Naive thymus-derived CD8-positive, alpha-beta T cell (primary cell): ENCODE results near the gene TTC31. TPM values are rescaled to one million over a fixed set of nuclear protein-coding genes. Genes with fewer than 3 reads are reported as not detected.
"Not testable (repeated sequence)": the region's sequence is repeated elsewhere in the genome, so short reads cannot be mapped to it uniquely, and the experiment has no call there.

ENCODE experiments used
- ATAC-seq, 2 donors: fragments of 150-1000 bp; cut with Tn5 transposase in 1 of 2; sonication (Bioruptor Pico), chemical (Tn5 transposase) in 1 of 2; 1 replicate in 1 of 2; 2 replicates in 1 of 2; pipeline ENCODE4 v1.10.0; 2021; ENCODE audit warnings: mild to moderate bottlenecking in 2 of 2, moderate library complexity in 2 of 2
- POLR2A ChIA-PET: fragments of 350-600 bp; sonication (Branson Sonifier 250); formaldehyde crosslinking; loops from one replicate; lab custom pipeline; 2021; ENCODE audit warnings: antibody characterized with exemption; lab: Charles Lee
- DNase-seq, 10 donors: peaks; one replicate each; pipeline versions ENCODE4 v3.0.0 to v3.0.0-alpha.2; 2020 to 2022
- H3K27ac Mint-ChIP-seq, 10 donors: one replicate each; pipeline ENCODE4 v1.8.0; 2020 to 2022; ENCODE audit warnings: mild to moderate bottlenecking in 10 of 10, mixed read lengths in 10 of 10, moderate library complexity in 4 of 10, inconsistent platforms in 1 of 10
- H3K27me3 Mint-ChIP-seq, 5 donors: one replicate each; pipeline ENCODE4 v1.8.0; 2021 to 2022; ENCODE audit warnings: mixed read lengths in 5 of 5
- H3K36me3 Mint-ChIP-seq, 3 donors: one replicate each; pipeline ENCODE4 v1.8.0; 2020 to 2022; ENCODE audit warnings: mixed read lengths in 3 of 3, mild to moderate bottlenecking in 2 of 3, inconsistent platforms in 1 of 3
- H3K4me1 Mint-ChIP-seq, 4 donors: one replicate each; pipeline ENCODE4 v1.8.0; 2021 to 2022; ENCODE audit warnings: mixed read lengths in 4 of 4
- H3K4me3 Mint-ChIP-seq, 10 donors: one replicate each; pipeline ENCODE4 v1.8.0; 2020 to 2022; ENCODE audit warnings: mild to moderate bottlenecking in 10 of 10, mixed read lengths in 10 of 10, moderate library complexity in 6 of 10, inconsistent platforms in 1 of 10
- H3K9me3 Mint-ChIP-seq, 9 donors: one replicate each; pipeline ENCODE4 v1.8.0; 2020 to 2022; ENCODE audit warnings: mixed read lengths in 9 of 9, mild to moderate bottlenecking in 3 of 9, inconsistent platforms in 1 of 9, moderate library complexity in 1 of 9
- polyA plus RNA-seq, 3 donors: library from polyadenylated mRNA; unstranded; fragments of 300-500 nt; fragmentation: Illumina TruSeq; gene quantifications; one replicate each; pipeline ENCODE4 v1.2.3, GENCODE V29; 2021
- total RNA-seq, 8 experiments: library from RNA in 2 of 8; stranded (reverse) in 2 of 8; gene quantifications; one replicate each; pipeline ENCODE4 v1.2.3 and lab custom pipeline; 2021 to 2026

TTC31 gene
- total and polyA plus RNA-seq, 5 experiments from 2014 or later, result 18.9 to 52.1 (median 21.1) TPM

DNA sequence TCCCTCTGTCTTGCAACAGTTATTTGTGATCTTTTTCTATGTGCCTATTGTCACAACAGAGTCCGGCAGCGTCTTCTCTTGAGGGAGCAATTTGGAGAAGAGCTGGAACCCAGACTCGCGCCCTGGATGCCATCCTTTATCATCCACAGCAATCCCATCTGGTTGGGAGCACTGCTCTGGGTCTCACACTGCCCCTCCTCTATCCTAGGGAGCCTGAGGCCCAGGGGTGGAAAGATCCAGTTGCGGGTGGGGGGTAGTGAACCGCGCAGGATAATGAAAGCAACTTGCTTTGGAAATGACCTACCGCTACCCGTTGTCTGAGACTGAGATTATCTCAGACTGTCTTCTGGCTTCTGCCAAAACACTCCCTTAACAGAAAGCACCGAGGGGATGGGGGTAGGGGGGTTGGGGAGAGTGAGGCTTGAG is 23.9 kb upstream of the TTC31 start:
- Mint-ChIP-seq H3K27ac (peak overlapping the region; percentile 93 to 100 (median 100)), H3K36me3 (peaks cover 0 to 20% (median 0%) of the 10 kb centered on the region in 3 donors), H3K27me3 (peaks cover 0 to 2% (median 0%) of the 10 kb centered on the region in 5 donors), H3K4me3 (peak overlapping the region; percentile 91 to 100 (median 98)), H3K9me3 (no peaks in the 10 kb centered on the region), H3K4me1 (peaks cover 42 to 74% (median 63%) of the 10 kb centered on the region in 4 donors)
- ATAC-seq, result no peak
- DNase-seq, result no peak
- POLR2A ChIA-PET, result interaction anchor here (0.5 to 9.8 kb wide), 24 partner anchors 9 to 1226 kb away, joined by 3 to 172 read pairs (median 4); partner anchors contain the start of genes AUP1, C2orf81, CCDC142 and DQX1

DNA sequence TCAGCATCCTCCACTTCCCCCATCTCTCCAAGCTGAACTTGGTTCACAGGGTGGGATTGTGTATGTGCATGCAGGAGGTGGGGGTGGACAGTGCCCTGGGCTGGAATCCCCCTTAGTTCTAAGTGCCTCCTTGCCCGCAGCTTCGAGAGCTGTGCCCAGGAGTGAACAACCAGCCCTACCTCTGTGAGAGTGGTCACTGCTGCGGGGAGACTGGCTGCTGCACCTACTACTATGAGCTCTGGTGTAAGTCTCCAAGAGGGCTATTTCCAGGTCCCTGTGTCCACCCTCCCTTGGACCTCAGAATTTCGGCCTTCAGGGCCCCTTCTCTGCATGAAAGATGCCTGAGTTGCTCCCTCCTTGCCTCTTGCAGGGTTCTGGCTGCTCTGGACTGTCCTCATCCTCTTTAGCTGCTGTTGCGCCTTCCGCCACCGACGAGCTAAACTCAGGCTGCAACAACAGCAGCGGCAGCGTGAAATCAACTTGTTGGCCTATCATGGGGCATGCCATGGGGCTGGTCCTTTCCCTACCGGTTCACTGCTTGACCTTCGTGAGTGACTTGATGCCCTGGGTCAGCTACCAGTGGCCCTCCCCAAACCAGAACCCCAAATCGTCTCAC is 23.3 kb upstream of the TTC31 start:
- POLR2A ChIA-PET, result interaction anchor here (0.6 to 9.8 kb wide), 7 partner anchors 9 to 1079 kb away, joined by 3 to 172 read pairs (median 45); partner anchors contain the start of genes AUP1, C2orf81, CCDC142 and HTRA2
- H3K9me3 Mint-ChIP-seq, DNase-seq, H3K27me3 Mint-ChIP-seq, ATAC-seq: not testable (repeated sequence)
- peak overlapping the region; percentile 90 to 100 (median 100) for H3K27ac Mint-ChIP-seq
- H3K36me3 Mint-ChIP-seq, result peaks cover 0 to 20% (median 0%) of the 10 kb centered on the region in 3 donors
- H3K4me3 Mint-ChIP-seq, result peak overlapping the region; percentile 91 to 100 (median 98)
- peaks cover 38 to 71% (median 64%) of the 10 kb centered on the region in 4 donors for H3K4me1 Mint-ChIP-seq

DNA sequence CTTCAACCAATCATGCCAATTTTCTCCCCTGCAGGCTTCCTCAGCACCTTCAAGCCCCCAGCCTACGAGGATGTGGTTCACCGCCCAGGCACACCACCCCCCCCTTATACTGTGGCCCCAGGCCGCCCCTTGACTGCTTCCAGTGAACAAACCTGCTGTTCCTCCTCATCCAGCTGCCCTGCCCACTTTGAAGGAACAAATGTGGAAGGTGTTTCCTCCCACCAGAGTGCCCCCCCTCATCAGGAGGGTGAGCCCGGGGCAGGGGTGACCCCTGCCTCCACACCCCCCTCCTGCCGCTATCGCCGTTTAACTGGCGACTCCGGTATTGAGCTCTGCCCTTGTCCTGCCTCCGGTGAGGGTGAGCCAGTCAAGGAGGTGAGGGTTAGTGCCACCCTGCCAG is 22.7 kb upstream of the TTC31 start:
- peaks cover 32 to 66% (median 59%) of the 10 kb centered on the region in 4 donors for H3K4me1 Mint-ChIP-seq
- H3K27me3 Mint-ChIP-seq, ATAC-seq, H3K9me3 Mint-ChIP-seq, DNase-seq: not testable (repeated sequence)
- H3K27ac Mint-ChIP-seq, result peak overlapping the region in 6 of 10 donors; percentile 22 to 74 (median 62)
- peaks cover 0 to 18% (median 0%) of the 10 kb centered on the region in 3 donors for H3K36me3 Mint-ChIP-seq
- POLR2A ChIA-PET, result interaction anchor here (1.3 to 9.8 kb wide), 4 partner anchors 8 to 71 kb away, joined by 3 to 172 read pairs (median 58); partner anchors contain the start of genes AUP1, HTRA2 and MRPL53
- H3K4me3 Mint-ChIP-seq, result peak overlapping the region; percentile 22 to 100 (median 96)

DNA sequence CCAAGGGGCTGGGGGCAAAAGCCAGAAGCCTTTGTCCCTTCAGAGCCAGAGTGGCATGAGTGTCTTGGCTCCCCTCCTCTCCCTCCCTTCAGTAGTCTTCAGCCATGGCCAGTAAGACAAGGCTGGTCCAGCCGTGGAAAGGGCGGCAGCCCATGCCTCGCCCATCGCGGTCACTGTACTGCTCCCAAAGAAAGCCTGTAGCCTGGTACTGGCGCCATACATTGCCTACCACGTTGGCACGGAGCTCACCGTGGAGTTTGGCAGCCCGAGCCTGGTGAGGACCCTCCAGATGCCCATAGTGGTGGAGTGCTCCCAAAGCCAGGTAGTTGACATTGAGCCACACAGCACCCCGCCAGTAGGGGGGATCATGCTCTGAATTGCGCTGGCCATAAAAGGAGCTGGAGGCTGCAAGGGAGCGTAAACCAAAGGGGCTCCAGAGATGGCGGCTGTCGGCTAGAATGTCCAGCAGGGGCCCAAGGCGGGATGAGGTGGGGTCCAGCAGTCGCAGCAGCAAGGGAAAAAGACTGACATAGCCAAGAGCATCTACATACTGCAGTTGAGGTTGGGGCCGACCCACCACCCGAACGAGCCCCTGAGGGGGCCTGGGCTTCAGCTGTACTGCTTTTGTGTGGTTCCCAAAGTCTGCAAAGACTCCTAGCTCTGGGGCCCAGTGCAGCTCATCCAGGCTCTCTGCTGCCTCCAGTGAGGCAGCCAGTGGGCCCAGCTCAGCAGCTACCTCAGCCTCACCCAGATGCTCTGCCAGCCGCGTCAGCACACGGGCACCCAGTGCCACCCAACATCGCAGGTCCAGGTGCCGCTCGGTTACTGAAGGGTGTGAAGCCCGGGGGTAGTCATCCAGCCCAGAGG is 21.5 kb upstream of the TTC31 start:
- peak overlapping the region in 3 of 10 donors; percentile 22 to 56 (median 32) for H3K27ac Mint-ChIP-seq
- H3K4me3 Mint-ChIP-seq, result peak overlapping the region in 3 of 10 donors; percentile 24 to 66 (median 58)
- peaks cover 0 to 10% (median 0%) of the 10 kb centered on the region in 3 donors for H3K36me3 Mint-ChIP-seq
- H3K4me1 Mint-ChIP-seq, result peaks cover 25 to 63% (median 56%) of the 10 kb centered on the region in 4 donors
- POLR2A ChIA-PET, result interaction anchor here (1.3 to 9.8 kb wide), 2 partner anchors 12 to 21 kb away, joined by 3 to 172 read pairs; partner anchors contain the start of gene MRPL53
- DNase-seq (no peak), ATAC-seq (no peak)
- H3K27me3 Mint-ChIP-seq, result peaks cover 0 to 2% (median 0%) of the 10 kb centered on the region in 5 donors
- no peaks in the 10 kb centered on the region for H3K9me3 Mint-ChIP-seq

DNA sequence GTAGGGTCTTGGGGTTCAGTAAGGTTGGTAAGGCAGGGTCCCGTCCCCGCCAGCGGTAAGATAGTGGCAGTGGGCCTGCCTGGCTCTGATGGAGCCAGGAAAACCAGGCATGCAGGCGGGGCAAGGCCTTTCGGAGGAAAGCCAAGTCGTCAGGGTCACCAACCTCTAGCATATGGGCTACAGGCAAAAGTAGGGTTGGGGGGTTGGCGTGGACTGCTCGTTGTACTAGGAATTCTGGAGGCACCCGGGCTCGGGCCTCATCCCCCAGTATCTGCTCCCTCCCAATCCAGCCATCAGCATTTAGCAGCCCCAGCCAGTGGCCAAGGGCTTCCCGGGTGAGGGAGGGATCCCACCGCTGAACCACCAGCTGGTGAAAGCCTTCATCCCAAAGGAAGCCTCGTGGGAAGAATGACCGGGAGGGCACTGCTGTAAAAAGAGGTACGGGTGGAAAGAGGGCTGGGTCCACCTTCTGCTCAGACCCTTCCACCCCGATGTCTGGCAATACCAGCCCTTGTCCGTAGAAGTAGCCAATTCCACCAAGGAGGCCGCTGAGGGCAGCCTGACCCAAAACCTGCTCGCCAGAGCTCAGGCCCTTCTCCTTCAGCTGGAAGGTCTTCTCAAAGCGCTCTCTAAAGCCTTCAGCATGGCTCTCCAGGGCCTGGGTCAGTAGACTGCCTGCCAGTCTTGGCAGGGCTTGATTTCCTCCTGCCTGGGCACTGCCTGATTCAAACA is 20.7 kb upstream of the TTC31 start:
- ATAC-seq (no peak), DNase-seq (no peak)
- Mint-ChIP-seq H3K9me3 (no peaks in the 10 kb centered on the region), H3K27me3 (peaks cover 0 to 2% (median 0%) of the 10 kb centered on the region in 5 donors), H3K36me3 (peaks cover 0 to 10% (median 0%) of the 10 kb centered on the region in 3 donors), H3K27ac (peak overlapping the region in 2 of 10 donors; percentile 34 to 77), H3K4me3 (peak overlapping the region in 3 of 10 donors; percentile 10 to 58 (median 51)), H3K4me1 (peaks cover 17 to 55% (median 48%) of the 10 kb centered on the region in 4 donors)
- POLR2A ChIA-PET, result interaction anchor here (9.8 kb wide), 1 partner anchor 11 kb away, joined by 172 read pairs; the partner anchor contains the start of gene MRPL53

DNA sequence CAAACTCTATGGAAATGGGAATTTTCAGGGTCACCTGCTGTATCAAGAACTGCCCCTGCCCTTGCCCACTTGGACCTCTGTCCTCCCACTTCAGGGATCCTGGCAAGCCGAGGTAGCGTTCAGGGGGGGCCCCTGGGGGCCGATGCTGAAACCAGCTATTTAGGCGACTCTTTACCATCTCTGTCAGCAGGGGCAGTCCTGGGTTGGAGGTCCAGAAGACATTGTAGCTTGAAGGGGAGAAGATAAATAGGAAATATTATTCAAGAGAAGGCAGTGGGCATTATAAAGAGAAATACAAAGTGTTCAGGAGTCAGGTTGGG is 20.1 kb upstream of the TTC31 start:
- Mint-ChIP-seq H3K4me3 (peak overlapping the region in 7 of 10 donors; percentile 10 to 84 (median 76)), H3K4me1 (peaks cover 14 to 50% (median 48%) of the 10 kb centered on the region in 4 donors), H3K27ac (peak overlapping the region in 3 of 10 donors; percentile 34 to 81 (median 77)), H3K36me3 (peaks cover 0 to 10% (median 0%) of the 10 kb centered on the region in 3 donors), H3K27me3 (peaks cover 0 to 2% (median 0%) of the 10 kb centered on the region in 5 donors), H3K9me3 (no peaks in the 10 kb centered on the region)
- POLR2A ChIA-PET, result interaction anchor here (9.8 kb wide), 1 partner anchor 11 kb away, joined by 172 read pairs; the partner anchor contains the start of gene MRPL53
- DNase-seq (no peak), ATAC-seq (no peak)

DNA sequence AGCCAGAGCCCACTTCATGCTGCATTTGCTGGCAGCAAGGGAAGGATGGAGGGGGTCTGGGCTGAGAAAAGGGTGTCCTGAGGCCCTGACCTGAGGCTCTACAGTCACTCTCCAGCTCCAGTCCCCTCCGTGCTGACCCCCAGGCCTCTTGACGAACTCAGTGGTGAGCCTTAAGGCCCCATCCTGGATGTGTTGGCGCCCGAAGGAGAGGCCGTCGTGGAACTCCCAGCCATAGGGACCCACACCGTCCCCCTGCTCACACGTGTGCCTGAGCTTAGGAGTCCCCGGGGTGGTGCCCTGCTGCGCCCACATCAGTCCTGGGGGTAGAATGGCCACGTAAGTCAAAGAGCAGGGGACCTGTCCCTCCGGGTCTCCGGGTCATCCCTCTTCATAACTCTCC is 18.5 kb upstream of the TTC31 start:
- H3K27ac Mint-ChIP-seq, result peak overlapping the region in 9 of 10 donors; percentile 19 to 99 (median 74)
- peaks cover 12 to 36% (median 33%) of the 10 kb centered on the region in 4 donors for H3K4me1 Mint-ChIP-seq
- H3K36me3 Mint-ChIP-seq, result peaks cover 0 to 10% (median 0%) of the 10 kb centered on the region in 3 donors
- H3K4me3 Mint-ChIP-seq, result peak overlapping the region; percentile 76 to 98 (median 84)
- no peak for ATAC-seq
- H3K9me3 Mint-ChIP-seq, result no peaks in the 10 kb centered on the region
- no peaks in the 10 kb centered on the region for H3K27me3 Mint-ChIP-seq
- POLR2A ChIA-PET, result interaction anchor here (1.0 to 4.6 kb wide), 8 partner anchors 8 to 286 kb away, joined by 3 to 31 read pairs (median 6); partner anchors contain the start of genes C2orf81, CCDC142, INO80B and MOB1A
- no peak for DNase-seq

DNA sequence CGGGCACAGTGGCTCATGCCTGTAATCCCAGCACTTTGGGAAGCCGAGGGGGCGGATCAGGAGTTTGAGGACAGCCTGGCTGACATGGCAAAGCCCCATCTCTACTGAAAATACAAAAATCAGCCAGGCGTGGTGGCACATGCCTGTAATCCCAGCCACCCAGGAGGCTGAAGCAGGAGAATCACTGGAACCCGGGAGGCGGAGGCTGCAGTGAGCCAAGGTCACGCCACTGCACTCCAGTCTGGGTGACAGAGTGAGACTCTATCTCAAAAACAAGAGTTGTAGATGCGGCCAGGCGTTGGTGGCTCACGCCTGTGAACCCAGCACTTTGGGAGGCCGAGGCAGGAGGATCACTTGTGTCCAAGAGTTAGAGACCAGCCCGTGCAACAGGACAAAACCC is 12.1 kb upstream of the TTC31 start:
- not testable (repeated sequence) for H3K9me3 Mint-ChIP-seq, DNase-seq, ATAC-seq, H3K27me3 Mint-ChIP-seq
- Mint-ChIP-seq H3K27ac (peak overlapping the region in 9 of 10 donors; percentile 67 to 90 (median 83)), H3K36me3 (peaks cover 0 to 13% (median 10%) of the 10 kb centered on the region in 3 donors), H3K4me3 (peak overlapping the region in 9 of 10 donors; percentile 36 to 73 (median 60)), H3K4me1 (peaks cover 16 to 40% (median 31%) of the 10 kb centered on the region in 4 donors)
- POLR2A ChIA-PET, result interaction anchor here (0.6 to 5.8 kb wide), 5 partner anchors 11 to 80 kb away, joined by 3 to 172 read pairs (median 4); partner anchors contain the start of genes CCDC142, INO80B, TTC31 and WBP1

DNA sequence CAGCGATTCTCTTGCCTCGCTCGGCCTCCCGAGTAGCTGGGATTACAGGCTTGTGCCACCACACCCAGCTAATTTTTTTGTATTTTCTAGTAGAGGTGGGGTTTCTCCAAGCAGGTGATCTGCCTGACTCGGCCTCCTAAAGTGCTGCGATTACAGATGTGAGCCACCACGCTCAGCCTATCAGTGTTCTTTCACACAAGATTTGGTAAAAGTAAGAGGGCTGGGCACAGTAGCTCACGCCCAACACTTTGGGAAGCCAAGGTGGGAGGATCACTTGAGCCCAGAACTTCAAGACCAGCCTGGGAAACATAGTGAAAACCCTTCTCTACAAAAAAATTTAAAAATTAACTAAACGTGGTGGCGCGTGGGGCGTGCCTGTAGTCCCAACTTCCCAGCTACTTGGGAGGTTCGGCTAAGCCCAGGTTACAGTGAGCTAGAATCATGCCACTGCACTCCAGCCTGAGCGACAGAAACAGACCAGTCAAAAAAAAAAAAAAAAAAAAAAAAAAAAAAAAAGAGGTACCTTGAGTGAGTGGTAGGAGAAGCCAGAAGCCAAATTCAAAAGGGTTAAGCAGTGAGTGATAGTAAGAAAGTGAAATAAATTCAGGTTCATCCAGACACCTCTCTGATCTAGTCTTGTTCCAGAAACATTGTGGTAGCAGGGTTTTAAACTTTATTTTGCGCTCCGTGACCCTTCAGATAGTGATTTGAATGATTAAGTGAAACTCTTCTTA is 11.4 kb upstream of the TTC31 start:
- Mint-ChIP-seq H3K4me3 (peak overlapping the region; percentile 94 to 99 (median 98)), H3K36me3 (peaks cover 0 to 17% (median 10%) of the 10 kb centered on the region in 3 donors)
- no peak for ATAC-seq

DNA sequence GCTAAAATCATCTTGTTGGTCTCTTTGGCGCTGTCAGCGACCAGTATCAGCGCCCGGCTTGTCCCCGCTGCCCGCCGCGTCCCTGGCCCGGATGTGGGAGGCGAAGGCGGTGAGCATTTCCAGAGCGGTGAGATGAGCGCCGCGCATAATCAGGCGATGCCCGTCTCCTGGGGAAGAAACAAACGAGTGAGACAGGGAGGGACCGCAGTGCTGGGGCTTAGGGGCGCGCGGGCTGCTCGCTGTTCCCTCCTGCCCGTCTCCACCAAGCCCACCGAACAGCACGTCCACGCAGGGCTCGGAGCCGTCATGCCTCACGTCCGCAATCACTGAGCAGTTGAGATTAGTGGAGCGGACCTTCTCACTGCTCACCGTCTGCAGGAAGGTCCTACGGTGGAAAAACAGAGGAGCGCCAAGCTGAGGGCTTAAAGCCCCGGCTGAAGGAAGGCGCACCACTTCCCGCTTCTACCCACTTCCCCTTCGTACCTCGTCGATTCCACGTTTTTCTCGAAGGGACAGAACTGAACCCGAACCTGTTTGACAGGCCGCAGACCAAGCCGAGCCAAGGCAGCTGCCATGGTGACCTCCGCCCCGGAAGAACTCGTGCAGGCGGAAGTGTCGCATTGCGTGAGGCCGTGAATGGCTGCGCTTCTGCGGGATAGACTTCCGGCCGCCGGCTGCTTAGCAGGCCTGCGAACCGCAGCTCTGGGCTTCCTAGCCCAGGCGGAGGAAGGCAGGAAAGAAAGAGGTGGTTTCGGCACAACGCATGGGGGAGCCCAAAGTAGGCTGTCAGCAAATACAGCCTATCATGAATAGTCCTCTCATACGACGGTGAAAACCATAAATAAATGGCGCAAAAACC is 10.6 kb upstream of the TTC31 start, which contains the start of gene MRPL53:
TSS of gene MRPL53 (minus strand) at position 595 of the 859 bp plus-strand sequence. CDS start at position 575, 20 bp downstream.
- peak; percentile 93 to 98 (median 96) for DNase-seq
- POLR2A ChIA-PET, result interaction anchor here (0.6 to 5.8 kb wide), 16 partner anchors 8 to 113 kb away, joined by 3 to 172 read pairs (median 6); partner anchors contain the start of genes AUP1, C2orf81, CCDC142 and HTRA2
- peak; percentile 93 to 94 for ATAC-seq
- H3K27ac Mint-ChIP-seq, result peak within 1 kb of the TSS; percentile 98 to 100 (median 99)
- H3K36me3 Mint-ChIP-seq, result peaks cover 0 to 21% (median 10%) of the 10 kb centered on the region in 3 donors
- H3K4me1 Mint-ChIP-seq, result peaks cover 16 to 37% (median 27%) of the 10 kb centered on the region in 4 donors
- H3K27me3 Mint-ChIP-seq, result no peaks in the 10 kb centered on the region
- no peaks in the 10 kb centered on the region for H3K9me3 Mint-ChIP-seq
- peak within 1 kb of the TSS; percentile 94 to 99 (median 98) for H3K4me3 Mint-ChIP-seq

More for the DNA sequence above, 11.4 kb upstream of the TTC31 start:
- DNase-seq, result no peak
- Mint-ChIP-seq H3K4me1 (peaks cover 16 to 36% (median 26%) of the 10 kb centered on the region in 4 donors), H3K27ac (peak overlapping the region; percentile 98 to 100 (median 99)), H3K27me3 (no peaks in the 10 kb centered on the region), H3K9me3 (no peaks in the 10 kb centered on the region)
- POLR2A ChIA-PET, result interaction anchor here (0.6 to 5.8 kb wide), 10 partner anchors 7 to 83 kb away, joined by 3 to 172 read pairs (median 7); partner anchors contain the start of genes C2orf81, CCDC142, INO80B and TTC31
